ENCODE results near the gene NT5DC1. TPM values are rescaled to one million over a fixed set of nuclear protein-coding genes. Genes with fewer than 3 reads are reported as not detected.
A peak's percentile ranks its signal among the peaks of the same experiment; 100 is the strongest.

NT5DC1 gene
- total RNA-seq, 1 donor from 2014 or later, result 3.4 TPM

DNA sequence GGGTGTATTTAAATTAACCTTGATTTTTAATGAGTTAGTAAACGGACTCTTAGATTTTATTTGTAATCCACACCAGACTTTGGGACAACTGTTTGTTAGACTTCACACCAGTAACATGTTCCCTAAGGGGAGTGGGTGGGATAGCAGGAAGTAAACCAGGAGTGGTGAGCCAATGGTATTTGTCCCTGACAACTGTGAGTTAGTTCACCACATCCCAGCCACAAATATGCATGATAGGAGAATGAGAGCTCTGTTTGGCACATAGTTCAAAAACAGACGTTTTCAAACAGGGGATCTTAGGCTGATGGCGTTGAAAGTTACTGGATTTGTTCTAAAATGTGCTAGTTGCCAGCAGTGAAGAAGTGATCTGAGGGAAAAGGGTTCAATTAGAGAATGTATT, 44.0 kb downstream of the NT5DC1 start:
- FAIRE-seq (no peak), DNase-seq (ENCODE audit: low read depth) (peak; percentile 63)
- H3K4me3 ChIP-seq (ENCODE audit: low read depth, low read length), result no peak overlapping the region
- no peaks in the 10 kb centered on the region for H3K27me3 ChIP-seq (ENCODE audit: control insufficient read depth, insufficient read depth, low read length)
- no peaks in the 10 kb centered on the region for H3K36me3 ChIP-seq (ENCODE audit: control insufficient read depth, insufficient read depth, low read length)
- TF ChIP-seq CTCF (IDR thresholded peaks at IDR 0.05; ENCODE audit: insufficient read depth, low read length, severe bottlenecking), result no peak

DNA sequence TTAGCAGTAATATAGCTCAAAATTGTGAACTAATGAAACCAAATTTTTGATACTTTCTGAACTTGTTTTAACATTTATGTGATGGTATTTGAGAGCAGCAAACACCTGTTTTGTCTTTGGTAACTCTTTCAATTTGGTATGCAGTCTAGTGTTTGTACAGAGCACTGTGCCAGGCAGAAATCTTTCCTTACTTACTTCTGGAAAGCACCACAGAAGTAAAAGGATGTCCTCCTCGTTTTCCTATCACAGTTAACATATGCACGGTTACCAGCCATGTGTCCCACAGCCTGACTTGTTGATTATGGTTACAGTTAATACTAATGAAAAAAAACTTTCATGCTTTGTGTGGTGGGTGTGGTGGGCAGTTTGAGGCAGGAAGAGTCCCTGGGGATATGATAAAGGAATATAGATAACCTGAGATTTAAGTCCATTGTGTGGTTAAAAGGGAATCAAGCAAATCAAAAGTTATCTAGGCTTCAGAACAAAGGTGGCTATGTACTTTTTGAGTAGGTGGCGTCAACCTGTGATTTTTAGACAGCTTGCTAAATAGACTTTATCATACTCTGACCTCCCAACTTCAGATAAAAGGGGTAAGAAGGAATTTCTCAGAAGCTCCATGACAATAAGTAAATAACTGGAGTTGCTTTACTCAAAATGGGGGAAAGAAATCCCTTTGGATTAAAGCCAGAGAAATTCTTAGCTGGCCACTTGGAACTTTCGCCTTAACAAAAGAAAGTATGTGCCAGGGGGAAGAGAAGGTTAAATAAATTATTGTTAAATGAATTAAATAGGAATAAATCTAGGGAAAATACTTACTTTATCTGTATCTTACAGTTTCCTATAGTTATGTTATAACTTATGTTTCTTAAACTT, 45.4 kb downstream of the NT5DC1 start:
- Histone ChIP-seq H3K4me3 (ENCODE audit: low read depth, low read length) (no peak overlapping the region), H3K36me3 (ENCODE audit: control insufficient read depth, insufficient read depth, low read length) (no peaks in the 10 kb centered on the region), H3K27me3 (ENCODE audit: control insufficient read depth, insufficient read depth, low read length) (no peaks in the 10 kb centered on the region)
- no peak for TF ChIP-seq CTCF (IDR thresholded peaks at IDR 0.05; ENCODE audit: insufficient read depth, low read length, severe bottlenecking)
- no peak for DNase-seq (ENCODE audit: low read depth)
- FAIRE-seq, result no peak

DNA sequence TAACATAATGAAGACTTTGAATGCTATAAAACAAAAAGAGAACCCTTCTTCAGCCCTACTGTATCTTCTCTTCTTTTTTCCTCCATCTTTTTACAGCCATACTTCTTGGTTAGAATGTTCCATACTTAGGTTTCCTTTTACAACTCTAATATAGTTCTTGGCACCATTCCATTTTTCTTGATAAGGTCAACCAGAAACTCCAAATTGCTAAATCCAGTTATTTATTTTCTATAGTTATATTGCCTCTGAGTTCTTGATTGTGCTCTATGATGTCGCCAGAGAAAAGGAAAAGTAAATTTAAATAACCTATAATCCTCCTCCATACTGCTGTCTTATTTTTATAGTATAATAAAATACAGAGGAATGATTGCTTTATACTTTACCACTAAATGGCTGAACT, 52.0 kb downstream of the NT5DC1 start:
- Histone ChIP-seq H3K4me3 (ENCODE audit: low read depth, low read length) (no peak overlapping the region), H3K27me3 (ENCODE audit: control insufficient read depth, insufficient read depth, low read length) (no peaks in the 10 kb centered on the region), H3K36me3 (ENCODE audit: control insufficient read depth, insufficient read depth, low read length) (no peaks in the 10 kb centered on the region)
- no peak for TF ChIP-seq CTCF (IDR thresholded peaks at IDR 0.05; ENCODE audit: insufficient read depth, low read length, severe bottlenecking)
- no peak for FAIRE-seq
- no peak for DNase-seq (ENCODE audit: low read depth)

- no peak for FAIRE-seq
- no peak for TF ChIP-seq CTCF (IDR thresholded peaks at IDR 0.05; ENCODE audit: insufficient read depth, low read length, severe bottlenecking)
- DNase-seq (ENCODE audit: low read depth), result no peak
- Histone ChIP-seq H3K36me3 (ENCODE audit: control insufficient read depth, insufficient read depth, low read length) (no peaks in the 10 kb centered on the region), H3K27me3 (ENCODE audit: control insufficient read depth, insufficient read depth, low read length) (no peaks in the 10 kb centered on the region), H3K4me3 (ENCODE audit: low read depth, low read length) (no peak overlapping the region)
Measured at GRCh38 chr6:116154887-116155286, 54.2 kb downstream of the NT5DC1 start.

DNA sequence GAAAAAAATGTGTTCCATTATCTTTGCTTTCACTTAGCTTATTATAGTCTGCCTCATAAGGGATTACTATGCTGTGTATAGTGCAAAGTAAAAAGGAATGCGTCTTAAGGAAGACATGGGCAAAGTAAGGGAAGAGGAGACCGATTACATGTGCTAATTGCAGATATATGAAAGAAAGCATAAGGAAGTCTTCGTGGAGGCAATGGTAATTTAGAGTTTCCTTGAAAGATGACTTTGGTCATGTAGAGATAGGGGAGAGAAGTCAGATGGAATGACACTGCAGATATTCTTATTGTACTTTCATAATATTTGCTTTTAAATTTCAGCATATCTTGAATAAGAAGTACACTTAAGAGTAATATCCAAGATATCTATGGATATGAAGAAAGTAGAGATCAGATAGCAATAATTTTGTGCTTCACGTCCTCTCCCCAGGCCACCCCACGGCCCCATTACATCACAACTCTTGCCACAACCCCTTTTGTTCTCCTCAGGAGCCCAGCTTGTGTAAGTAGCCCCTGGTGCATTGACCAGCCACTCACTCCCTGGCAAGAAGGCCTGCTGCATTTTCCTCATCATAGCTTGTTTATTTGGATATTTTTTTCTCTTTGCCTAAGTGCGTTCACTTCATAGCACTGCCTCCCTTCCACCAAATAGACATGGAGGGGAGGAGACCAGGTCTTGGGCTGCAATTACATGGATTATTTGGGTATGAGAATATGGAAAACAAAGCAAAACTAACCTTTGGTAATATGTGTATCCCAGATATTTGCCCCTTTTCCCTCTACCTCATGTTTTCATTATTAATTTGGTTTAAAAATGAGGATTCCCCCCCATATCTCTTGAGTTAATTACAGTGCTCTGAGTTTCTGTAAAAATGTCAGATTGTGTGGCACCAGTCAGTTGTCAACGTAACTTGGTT, 56.0 kb downstream of the NT5DC1 start:
- H3K27me3 ChIP-seq (ENCODE audit: control insufficient read depth, insufficient read depth, low read length), result no peaks in the 10 kb centered on the region
- TF ChIP-seq CTCF (IDR thresholded peaks at IDR 0.05; ENCODE audit: insufficient read depth, low read length, severe bottlenecking), result no peak
- DNase-seq (ENCODE audit: low read depth) (no peak), FAIRE-seq (no peak)
- no peak overlapping the region for H3K4me3 ChIP-seq (ENCODE audit: low read depth, low read length)
- no peaks in the 10 kb centered on the region for H3K36me3 ChIP-seq (ENCODE audit: control insufficient read depth, insufficient read depth, low read length)
